ENCODE results near the gene YEATS2.
"Not testable (repeated sequence)": the region's sequence is repeated elsewhere in the genome, so short reads cannot be mapped to it uniquely, and the experiment has no call there.

YEATS2 gene

DNA sequence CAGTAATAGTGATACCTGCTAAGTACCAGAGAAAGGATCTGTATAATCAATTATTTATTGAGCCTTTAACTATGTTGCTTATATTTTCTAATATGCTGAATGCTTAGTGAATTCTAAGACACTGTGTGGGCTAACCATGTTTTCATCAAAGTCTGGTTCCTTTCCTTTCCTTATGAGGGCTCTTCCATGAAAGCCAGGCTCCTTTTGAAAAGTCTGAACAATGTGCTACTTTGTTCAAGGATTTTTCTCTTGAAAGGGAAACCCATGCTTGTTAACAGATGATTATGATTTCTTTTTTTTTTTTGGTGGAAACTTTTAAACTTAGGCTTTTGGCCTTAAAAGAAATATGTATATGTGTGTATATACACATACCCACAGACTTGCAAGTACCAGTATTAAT, 17.0 kb downstream of the YEATS2 start:
- no peak for DNase-seq (ENCODE audit: low spot score)

DNA sequence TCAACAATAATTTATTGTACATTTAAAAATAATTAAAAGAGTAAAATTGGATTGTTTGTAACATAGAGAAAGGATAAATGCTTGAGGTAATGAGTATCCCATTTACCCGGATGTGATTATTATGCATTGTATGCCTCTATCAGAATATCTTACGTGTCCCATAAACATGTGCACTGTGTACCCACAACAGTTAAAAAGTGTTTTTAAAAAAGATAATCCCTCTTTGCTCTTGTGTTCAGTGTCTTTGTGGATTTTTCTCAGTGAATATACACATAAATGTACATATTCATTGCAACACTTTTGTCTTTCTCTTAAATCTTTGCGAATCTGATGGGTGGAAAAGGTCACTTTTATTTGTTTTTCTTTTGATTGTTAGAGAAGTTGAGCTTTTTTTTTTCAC, 20.4 kb downstream of the YEATS2 start:
- no peak for DNase-seq (ENCODE audit: low spot score)

DNA sequence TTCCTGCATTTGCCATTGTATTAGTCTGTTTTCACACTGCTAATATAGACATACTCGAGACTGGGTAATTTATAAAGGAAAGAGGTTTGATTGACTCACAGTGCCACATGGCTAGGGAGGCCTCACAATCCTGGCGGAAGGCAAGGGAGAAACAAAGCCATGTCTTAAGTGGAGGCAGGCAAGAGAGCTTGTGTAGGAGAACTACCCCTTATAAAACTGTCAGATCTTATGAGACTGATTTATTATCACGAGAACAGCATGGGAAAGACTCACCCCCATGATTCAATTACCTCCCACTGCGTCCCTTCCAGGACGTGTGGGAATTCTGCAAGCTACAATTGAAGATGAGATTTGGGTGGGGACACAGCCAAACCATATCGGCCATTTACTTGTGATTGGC, 27.8 kb downstream of the YEATS2 start:
- no peak for DNase-seq (ENCODE audit: low spot score)

DNA sequence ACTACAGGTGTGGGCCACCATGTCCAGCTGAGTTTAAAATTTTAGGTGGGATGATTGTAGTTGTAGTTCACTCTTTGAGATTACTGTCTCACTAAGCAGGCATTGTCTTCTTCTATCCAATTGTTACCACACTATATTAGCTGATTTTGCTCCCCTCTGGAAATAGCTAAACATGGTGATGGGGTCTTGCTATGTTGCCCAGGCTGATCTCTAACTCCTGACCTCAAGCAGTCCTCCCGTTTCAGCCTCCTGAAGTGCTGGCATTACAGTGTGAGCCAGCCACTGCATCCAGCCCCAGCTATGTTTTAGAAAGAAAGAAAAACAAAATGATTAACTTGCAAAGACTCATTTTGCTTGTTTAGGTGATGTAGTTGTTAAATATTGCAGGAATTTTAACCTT, 30.6 kb downstream of the YEATS2 start:
- DNase-seq (ENCODE audit: low spot score) = no peak

DNA sequence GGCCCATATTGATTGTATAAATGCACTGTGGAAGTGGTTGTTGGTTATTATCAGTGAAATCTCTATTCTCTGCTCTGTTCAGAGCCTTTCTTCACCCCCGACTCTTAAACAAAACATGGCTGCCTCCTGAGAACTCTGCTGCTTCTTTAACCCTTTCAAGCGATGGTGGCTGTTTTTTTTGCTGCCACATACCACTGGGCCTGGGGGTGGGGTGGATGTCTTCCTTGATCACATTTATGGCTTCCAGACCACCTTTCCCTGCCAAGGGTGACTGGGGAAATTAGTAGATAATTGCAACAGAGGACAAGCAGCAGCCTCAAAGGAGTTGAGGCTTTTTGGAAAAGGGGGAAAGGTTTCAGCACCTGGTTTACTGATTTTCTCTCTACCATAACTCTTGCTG, 32.8 kb downstream of the YEATS2 start:
- no peak for DNase-seq (ENCODE audit: low spot score)

DNA sequence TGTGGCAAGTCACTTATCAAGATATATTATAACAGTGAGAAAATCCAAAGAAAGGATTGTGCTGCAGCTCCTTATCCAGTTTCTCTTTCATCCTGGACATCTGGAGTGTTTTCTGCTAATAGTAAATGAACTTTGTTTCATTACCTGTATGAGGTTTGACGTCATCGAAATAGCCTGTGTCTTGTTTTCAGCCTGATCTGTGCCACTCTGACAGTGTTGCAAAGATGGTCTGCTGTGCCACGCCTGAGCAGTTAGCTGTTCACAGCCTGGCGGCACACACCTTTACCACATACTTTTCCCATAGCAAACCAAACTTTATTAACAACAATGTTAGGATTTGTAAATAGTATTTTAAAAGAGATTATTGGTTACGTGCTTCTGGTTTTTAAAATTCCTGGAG, 34.0 kb downstream of the YEATS2 start:
- no peak for DNase-seq (ENCODE audit: low spot score)

DNA sequence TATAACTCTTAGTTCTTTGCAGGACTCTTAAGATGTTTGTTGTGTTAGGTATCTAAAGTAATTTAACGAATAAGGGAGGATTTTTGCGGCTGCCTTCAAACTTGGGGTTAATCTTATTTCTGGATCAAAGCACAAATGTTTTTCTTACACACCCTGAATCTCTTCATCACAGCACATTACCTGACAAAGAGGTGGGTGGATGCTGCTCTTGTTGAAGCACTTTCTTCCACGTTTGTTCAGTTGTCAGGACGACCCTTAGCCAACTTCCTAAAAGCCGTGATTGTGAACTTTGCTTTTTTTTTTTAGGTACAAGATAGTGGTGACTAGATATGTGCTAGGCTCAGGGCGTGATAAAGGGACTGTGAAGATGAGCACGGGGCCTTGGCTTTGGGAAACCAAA, 36.0 kb downstream of the YEATS2 start:
- no peak for DNase-seq (ENCODE audit: low spot score)

DNA sequence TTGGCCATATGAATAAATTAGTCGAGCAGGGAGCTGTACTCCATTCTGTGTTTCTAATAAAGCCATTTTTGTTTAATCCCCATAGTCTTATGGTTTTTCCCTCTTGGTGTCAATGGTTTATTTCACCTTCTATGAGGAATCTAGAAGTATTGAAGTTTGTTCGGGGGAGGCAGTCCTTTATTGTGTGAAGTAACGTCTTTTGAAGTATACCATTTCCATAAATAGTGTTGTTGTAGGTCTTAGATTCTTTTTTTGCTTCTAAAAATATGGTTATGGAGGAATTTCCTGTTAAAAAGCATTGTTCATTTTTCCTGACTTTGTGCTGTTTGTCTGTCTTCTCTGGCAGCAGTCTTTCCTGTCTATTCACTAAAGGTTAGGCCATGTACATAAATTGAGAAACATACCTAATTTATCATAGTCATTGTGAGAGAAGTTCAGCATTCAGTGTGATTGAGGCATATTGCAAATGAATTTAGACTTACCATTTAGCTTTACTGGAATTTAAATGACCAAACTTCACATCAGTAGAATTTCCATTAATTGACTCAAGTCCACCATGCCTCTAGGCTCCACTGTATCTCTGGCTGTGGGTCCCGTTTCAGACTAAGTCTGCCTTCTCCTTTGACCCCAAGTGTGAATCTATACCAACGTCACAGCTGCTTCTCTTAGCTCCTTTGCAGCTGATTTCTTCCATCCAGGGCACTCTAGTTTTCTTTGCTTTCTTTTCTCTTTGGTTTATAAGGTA, 37.3 kb downstream of the YEATS2 start:
- no peak for DNase-seq (ENCODE audit: low spot score)

DNA sequence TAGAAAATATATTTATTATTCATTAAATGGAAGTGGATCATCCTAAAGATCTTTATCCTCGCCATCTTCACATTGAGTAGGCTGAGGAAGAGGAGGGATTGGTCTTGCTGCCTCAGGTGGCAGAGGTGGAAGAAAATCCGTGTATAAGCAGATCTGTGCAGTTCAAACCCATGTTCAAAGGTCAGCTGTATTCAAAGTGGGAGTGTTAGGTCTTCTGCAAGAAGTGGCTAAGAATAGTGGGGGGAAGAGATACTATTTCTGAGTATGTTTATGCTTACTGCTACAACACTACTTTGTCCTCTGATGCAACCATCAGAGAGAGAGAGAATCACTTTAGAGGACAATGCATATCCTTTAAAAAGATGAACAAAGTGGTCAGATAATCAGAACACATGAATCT, 39.5 kb downstream of the YEATS2 start:
- DNase-seq (ENCODE audit: low spot score) = no peak

DNA sequence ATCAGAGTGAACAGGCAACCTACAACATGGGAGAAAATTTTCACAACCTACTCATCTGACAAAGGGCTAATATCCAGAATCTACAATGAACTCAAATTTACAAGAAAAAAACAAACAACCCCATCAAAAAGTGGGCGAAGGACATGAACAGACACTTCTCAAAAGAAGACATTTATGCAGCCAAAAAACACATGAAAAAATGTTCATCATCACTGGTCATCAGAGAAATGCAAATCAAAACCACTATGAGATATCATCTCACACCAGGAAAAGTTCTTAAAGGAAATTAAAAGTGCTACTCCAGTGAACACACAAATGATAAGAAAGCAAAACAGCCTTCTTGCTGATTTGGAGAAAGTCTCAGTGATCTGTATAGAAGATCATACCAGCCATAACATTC, 42.6 kb downstream of the YEATS2 start:
- not testable (repeated sequence) for DNase-seq (ENCODE audit: low spot score)

DNA sequence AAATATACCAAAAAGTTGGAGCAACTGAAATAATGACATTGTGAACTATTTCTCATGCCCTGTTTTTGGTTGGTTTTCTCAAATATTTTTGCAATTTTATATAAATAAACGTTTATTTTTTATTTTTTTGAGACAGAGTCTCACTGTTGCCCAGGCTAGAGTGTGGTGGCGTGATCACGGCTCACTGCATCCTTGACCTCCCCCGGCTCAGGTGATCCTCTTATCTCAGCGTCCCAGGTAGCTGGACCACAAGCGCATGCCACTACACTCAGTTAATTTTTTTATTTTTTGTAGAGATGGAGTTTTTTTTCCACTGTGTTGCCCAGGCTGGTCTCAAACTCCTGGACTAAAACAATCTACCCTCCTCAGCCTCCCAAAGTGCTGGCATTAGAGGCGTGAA, 45.6 kb downstream of the YEATS2 start:
- DNase-seq (ENCODE audit: low spot score) = no peak

DNA sequence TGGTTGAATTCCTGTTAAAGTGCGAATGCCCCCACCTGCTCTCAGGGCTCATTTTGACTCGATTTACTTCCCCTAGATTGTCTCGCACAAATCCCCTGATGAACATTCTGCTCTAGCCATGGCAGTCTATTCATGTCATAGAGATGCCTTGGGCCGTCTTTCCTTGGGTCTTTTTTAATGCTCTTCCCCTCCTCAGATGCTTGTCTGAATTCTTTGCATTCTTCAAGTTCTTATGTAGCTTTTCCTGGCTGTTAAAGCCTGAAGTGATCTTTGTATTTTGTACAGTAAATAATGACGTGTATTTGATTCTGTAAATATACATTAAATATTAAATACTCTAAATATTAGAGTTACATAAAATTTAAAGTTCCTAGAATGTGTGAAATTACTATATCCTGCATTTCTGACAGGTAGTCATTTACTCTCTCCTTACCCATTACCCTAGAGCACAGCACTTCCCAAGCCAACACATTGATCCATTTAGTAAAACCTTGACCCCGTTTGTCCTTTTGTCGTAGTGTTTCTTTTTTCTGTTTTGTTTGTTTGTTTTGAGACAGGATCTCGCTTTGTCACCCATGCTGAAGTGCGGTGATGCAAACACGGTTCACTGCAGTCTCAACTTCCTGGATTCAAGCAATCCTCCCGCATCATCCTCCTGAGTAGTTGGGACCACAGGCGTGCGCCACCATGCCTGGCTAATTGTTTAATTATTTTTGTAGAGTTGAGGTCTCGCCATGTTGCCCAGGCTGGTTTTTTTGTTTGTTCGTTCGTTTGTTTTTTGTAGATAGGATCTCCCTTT, 47.9 kb downstream of the YEATS2 start:
- no peak for DNase-seq (ENCODE audit: low spot score)

DNA sequence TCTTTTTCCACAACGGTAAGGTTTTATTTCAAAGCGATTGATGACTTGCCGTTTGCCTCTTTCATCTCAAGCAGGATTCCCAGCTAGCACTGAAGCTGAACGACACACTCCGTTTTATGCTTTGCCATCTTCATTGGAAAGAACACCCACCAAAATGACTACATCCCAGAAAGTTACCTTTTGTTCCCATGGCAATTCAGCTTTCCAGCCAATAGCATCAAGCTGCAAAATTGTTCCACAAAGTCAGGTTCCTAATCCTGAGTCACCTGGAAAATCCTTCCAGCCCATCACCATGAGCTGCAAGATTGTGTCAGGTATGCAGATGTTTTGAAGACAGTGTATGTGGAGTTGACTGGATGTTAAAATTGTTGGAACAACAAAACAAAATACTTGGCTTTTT, 56.5 kb downstream of the YEATS2 start:
- DNase-seq (ENCODE audit: low spot score) = no peak

DNA sequence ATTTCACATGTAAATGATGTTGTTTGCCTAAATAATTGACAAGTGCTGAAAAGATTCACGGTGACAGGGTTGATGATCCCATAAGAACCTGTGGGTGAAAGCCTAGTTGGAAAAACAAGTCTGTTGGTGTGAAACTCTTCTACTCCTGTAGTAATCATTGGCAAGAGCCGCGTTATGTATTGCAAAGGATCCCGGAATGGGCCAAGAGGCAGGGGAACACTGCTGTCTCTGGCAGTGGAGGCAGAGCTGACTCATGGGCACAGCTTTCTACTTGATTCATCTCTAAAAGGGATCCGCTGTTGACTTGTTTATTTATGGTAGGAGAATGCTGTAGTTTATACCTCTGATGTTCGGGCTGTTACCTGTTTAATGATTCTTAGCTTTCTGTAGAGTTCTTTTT, 64.7 kb downstream of the YEATS2 start:
- DNase-seq (ENCODE audit: low spot score) = no peak

DNA sequence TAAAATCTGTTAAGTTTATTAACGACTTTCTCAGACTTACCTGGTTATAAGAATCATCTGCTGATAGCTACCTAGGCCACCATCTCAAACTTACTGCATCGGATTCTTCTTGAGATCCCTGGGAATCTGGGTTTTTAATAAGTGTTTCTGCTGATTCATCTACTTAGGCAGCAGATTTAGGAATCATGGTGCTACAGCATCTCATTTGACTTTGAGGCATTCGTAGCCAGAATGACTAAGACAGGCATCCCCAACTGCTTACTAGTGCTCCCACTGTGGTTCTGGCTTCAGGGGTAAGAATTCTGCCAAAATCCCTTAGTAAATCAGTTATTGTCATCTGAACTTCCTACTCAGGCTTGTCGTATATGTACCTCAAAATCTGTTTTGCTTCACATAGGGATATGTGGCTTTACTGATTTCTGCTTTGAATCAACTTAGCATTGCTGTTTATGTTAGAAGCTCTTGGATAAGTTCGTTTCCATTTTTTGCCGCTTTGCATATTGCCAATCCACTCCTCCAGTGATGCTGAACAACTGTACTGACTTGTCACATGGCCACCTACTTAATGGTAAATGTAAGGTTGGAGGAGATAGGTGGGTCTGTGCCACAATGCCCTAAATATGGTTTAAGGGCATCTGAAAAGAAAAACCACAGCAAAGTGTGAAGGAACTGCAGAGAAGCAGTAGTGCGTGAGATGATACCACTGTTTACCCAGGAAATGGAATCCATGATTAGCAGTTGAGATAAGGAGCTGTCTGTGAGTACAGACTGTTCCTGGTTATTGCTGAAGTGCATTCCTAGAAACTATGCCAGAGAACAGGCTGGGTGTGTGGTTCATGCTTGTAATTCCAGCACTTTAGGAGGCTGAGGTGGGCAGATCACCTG, 67.5 kb downstream of the YEATS2 start:
- DNase-seq (ENCODE audit: low spot score) = no peak

DNA sequence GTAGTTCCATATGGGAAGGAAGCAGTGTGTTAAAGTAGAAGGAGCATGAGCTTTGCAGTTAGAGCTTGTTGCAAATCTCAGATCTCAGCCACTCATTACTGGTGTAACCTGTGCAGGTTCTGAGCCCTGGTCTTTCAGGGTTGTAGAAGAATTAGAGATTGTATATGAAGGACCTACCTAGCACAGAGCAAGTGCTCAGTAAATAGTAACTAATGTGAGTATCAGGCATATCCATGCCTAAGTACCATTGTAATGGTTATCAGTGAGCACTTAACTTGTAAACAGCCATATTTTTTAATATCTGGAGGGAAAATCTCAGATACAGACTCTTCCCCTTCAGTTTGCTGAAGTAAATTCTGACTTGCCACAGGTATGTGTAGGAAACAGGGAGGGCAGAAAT, 68.5 kb downstream of the YEATS2 start:
- DNase-seq (ENCODE audit: low spot score) = no peak

DNA sequence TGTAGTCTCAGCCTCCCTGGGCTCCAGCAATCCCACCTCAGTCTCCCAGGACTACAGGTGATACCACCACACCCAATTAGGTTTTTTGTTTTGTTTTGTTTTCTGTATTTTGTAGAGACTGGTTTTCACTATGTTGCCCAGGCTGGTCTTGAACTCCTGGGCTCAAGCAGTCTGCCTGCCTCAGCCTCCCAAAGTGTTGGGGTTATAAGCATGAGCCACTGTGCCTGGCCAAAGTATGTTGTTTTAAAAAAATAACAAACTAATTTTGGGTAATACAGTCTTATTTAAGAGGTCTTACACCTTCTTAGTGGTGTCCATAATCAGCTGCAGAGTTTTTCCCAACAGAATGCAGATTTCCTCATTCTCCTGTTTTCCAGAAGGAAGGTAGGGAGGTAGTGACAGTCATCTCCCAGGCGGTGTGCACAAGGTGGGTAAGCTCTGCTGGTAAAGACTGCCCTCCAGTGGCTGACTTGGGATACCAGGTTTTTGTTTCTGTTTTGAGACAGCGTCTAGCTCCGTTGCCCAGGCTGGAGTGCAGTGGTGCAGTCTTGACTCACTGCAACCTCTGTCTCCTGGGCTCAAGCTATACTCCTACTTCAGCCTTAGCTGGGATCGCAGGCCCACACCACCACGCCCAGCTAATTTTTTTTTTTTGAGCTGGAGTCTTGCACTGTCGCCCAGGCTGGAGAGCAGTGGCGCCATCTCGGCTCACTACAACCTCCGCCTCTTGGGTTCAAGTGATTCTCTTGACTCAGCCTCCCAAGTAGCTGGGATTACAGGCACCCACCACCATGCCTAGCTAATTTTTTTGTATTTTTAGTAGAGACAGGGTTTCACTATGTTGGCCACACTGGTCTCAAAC, 69.4 kb downstream of the YEATS2 start:
- peak; percentile 75 for DNase-seq (ENCODE audit: low spot score)

DNA sequence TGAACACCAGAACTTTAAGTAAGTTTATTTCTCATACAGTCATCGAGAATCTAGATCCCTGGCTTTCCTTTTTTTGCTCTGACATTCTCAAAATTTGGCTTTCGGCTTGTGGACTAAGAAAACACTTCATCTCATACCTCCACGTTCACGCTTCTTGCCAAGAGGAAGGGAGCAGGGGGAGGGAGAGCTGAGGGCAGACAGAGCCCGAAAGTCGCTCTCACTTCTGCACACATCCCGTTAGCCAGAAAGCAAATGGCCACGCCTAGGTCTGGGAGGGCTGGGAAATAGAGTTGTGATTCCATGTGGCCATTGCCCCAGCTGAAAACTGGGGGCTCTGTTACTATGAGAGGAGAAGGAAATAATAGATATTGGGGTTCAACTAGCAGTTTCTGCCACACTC, 70.5 kb downstream of the YEATS2 start:
- DNase-seq (ENCODE audit: low spot score) = no peak

DNA sequence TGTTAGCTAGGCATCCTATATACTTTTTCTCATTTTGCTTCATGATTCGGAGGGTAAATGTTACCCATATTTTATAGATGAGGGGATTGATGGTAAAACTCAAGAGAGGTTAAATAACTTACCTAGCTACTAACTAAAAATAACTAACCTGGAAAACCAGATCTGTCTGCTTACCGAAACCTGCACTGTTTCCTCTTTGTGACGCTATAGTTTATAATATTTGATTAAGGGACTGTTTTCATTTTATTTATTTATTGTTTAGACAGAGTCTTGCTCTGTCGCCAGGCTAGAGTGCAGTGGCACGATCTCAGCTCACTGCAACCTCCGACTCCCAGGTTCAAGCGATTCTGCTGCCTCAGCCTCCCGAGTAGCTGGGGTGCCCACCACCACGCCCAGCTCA, 71.9 kb downstream of the YEATS2 start:
- DNase-seq (ENCODE audit: low spot score) = no peak

DNA sequence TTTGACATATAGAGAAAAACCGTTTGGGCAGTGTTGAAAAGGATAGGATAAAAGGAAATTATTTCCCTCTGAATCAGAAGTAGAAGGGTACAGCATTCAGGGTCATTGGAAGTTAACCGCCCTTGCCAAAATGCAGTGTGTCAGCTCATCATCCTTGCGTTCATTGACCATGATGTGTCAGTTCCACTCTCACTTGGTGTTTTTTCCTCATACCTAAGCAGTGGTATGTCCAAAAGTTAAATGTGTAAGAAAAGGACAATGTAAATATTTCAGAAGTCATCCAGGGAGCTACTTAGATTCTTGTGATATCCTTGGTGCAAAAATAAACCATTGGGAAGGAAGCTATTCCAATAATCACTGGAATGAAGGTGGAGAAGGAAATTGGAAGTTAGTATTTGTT, 77.0 kb downstream of the YEATS2 start:
- DNase-seq (ENCODE audit: low spot score) = no peak

DNA sequence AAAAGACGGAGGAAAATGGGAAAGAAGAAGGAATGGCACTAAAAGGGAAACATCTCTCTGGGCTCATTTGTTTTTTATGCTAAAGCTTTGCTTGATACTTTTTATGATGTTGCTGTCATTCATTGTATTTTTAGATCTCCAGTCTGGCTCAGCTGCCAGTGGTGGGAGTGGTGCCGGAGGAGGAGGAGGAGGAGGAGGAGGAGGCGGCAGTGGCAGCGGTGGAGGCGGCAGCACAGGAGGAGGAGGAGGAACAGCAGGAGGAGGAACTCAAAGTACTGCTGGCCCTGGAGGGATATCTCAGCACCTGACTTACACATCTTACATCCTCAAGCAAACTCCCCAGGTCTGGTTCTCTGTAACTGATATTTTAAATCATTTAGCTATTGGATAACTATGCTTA, 78.2 kb downstream of the YEATS2 start:
- no peak for DNase-seq (ENCODE audit: low spot score)

DNA sequence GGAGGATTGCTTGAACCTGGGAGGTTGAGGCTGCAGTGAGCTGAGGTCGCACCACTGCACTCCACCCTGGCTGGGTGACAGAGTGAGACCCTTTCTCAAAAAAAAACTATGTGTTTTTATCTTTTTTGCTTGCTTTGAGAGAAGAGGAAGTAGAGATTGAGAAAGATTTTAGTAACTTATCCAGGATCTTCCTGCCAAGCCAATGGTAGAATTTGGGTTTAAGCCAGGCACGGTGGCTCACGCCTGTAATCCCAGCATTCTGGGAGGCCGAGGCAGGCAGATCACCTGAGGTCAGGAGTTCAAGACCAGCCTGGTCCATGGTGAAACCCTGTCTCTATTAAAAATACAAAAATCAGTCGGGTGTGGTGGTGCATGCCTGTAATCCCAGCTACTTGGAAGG, 78.9 kb downstream of the YEATS2 start:
- DNase-seq (ENCODE audit: low spot score) = not testable (repeated sequence)
